MM.1S (cell line): ENCODE data around the gene A1BG.

Experiments
- EZH2 ChIP-seq: fragments of 300-600 bp; sonication (generic); optimal IDR thresholded peaks from 2 replicates; pipeline ENCODE3; 2017; ENCODE audit warnings: low read depth, mild to moderate bottlenecking, antibody characterized with exemption, low read length, mixed read lengths
- TF ChIP-seq, protein P1 (sequence below): fragments of 300-600 bp; sonication (generic); IDR thresholded peaks from 2 replicates; pipeline ENCODE4 v1.5.1; 2016; ENCODE audit warnings: antibody characterized with exemption, low read length, mixed read lengths

DNA sequence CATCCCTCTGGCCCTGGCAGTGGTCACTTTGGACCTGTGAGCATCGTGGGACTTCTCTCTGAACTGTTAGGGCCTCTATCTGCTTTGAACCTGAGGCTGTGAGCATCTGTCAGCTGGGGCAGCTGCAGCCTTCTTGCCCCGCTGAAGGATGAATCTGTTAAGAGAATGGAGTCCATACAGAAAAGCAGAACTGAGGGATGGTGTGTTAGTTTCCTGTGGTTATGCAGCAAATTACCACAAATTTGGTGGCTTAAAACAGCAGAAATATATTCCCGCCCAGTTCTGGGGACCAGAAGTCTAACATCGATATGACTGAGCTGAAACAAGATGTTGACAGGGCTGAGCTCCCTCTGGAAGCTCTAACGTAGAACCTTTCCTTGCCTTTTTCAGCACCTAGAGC, 10.9 kb upstream of the A1BG start:
- TF ChIP-seq, protein P1, sequence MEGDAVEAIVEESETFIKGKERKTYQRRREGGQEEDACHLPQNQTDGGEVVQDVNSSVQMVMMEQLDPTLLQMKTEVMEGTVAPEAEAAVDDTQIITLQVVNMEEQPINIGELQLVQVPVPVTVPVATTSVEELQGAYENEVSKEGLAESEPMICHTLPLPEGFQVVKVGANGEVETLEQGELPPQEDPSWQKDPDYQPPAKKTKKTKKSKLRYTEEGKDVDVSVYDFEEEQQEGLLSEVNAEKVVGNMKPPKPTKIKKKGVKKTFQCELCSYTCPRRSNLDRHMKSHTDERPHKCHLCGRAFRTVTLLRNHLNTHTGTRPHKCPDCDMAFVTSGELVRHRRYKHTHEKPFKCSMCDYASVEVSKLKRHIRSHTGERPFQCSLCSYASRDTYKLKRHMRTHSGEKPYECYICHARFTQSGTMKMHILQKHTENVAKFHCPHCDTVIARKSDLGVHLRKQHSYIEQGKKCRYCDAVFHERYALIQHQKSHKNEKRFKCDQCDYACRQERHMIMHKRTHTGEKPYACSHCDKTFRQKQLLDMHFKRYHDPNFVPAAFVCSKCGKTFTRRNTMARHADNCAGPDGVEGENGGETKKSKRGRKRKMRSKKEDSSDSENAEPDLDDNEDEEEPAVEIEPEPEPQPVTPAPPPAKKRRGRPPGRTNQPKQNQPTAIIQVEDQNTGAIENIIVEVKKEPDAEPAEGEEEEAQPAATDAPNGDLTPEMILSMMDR: no peak
- no peak for TF ChIP-seq EZH2
